Measurements from ENCODE around the gene NEK1.

NEK1 gene

GRCh38 chr4:169657470-169658107 is 45.2 kb upstream of the NEK1 start:
- Histone ChIP-seq H2AFZ (ENCODE audit: low read length) (no peak overlapping the region), H3K36me3 (replicated peaks in 1 of 2; ENCODE audit: control insufficient read depth in 2 of 2, insufficient read depth in 2 of 2, low read length in 2 of 2) (peaks cover 0 to 10% of the 10 kb centered on the region in 2 donors), H3K4me1 (ENCODE audit: control insufficient read depth in 2 of 2, insufficient read depth in 1 of 2, low read depth in 1 of 2, low read length in 2 of 2) (peaks cover 0 to 15% of the 10 kb centered on the region in 2 donors), H2BK15ac (ENCODE audit: low read length) (no peak overlapping the region), H2BK5ac (ENCODE audit: low read length) (no peak overlapping the region), H3K4me2 (ENCODE audit: insufficient read depth, low read length, poor library complexity, severe bottlenecking) (no peak overlapping the region), H3K9ac (ENCODE audit: low read depth, low read length, poor library complexity) (no peak overlapping the region), H3K27ac (replicated peaks; ENCODE audit: low read length) (no peak overlapping the region), H3K4me3 (ENCODE audit: low read length in 2 of 2) (no peak overlapping the region), H3K14ac (ENCODE audit: low read length) (no peak overlapping the region), H4K91ac (ENCODE audit: low read depth, low read length, poor library complexity) (no peak overlapping the region), H3K23ac (ENCODE audit: low read depth, low read length, poor library complexity) (no peak overlapping the region), H3K18ac (ENCODE audit: low read length) (no peak overlapping the region), H2BK12ac (ENCODE audit: low read length) (no peak overlapping the region), H2BK120ac (ENCODE audit: low read depth, low read length) (no peak overlapping the region), H3K79me1 (ENCODE audit: low read depth, low read length) (no peaks in the 10 kb centered on the region), H3K27me3 (ENCODE audit: control insufficient read depth in 3 of 3, insufficient read depth in 3 of 3, low read depth in 1 of 3, low read length in 3 of 3) (no peaks in the 10 kb centered on the region), H3K9me3 (replicated peaks in 1 of 2; ENCODE audit: control insufficient read depth in 2 of 2, insufficient read depth in 1 of 2, low read depth in 1 of 2, low read length in 2 of 2) (peaks cover 0 to 10% of the 10 kb centered on the region in 2 donors), H4K8ac (ENCODE audit: low read depth, low read length) (no peak overlapping the region), H2AK5ac (ENCODE audit: low read depth, low read length) (no peak overlapping the region), H3K4ac (ENCODE audit: low read length) (no peak overlapping the region)
- no peak for DNase-seq (ENCODE audit: low spot score)
- WGBS, 2 donors (ENCODE audit: extremely low coverage in 2 of 2, insufficient read length in 2 of 2, insufficient replicate concordance in 1 of 2) = no CpG with 5 or more reads among the region's 3 CpGs

DNA sequence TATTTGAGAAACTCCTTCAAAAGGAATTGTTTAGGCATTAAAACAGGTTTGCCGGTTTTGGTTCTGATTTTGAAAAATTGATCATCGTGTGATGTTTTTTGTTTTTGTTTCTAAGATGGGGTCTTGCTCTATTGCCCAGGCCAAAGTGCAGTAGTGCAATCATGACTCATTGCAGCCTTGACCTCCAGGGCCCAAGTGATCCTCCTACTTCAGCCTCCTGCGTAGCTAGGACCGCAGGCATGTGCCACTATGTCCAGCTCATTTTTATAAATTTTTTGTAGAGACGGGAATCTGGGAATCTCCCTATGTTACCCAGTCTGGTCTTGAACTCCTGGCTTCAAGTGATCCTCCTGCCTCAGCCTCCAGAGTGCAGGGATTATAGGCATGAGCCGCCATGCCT is 43.0 kb upstream of the NEK1 start:
- peak overlapping the region; percentile 71 for H3K14ac ChIP-seq (ENCODE audit: low read length)
- H3K79me1 ChIP-seq (ENCODE audit: low read depth, low read length) = no peaks in the 10 kb centered on the region
- H3K9me3 ChIP-seq (replicated peaks in 1 of 2; ENCODE audit: control insufficient read depth in 2 of 2, insufficient read depth in 1 of 2, low read depth in 1 of 2, low read length in 2 of 2) = peaks cover 0 to 12% of the 10 kb centered on the region in 2 donors
- H2BK15ac ChIP-seq (ENCODE audit: low read length) = no peak overlapping the region
- H4K91ac ChIP-seq (ENCODE audit: low read depth, low read length, poor library complexity) = no peak overlapping the region
- no peak overlapping the region for H3K23ac ChIP-seq (ENCODE audit: low read depth, low read length, poor library complexity)
- peaks cover 0 to 9% of the 10 kb centered on the region in 2 donors for H3K4me1 ChIP-seq (ENCODE audit: control insufficient read depth in 2 of 2, insufficient read depth in 1 of 2, low read depth in 1 of 2, low read length in 2 of 2)
- WGBS, 2 donors (ENCODE audit: extremely low coverage in 2 of 2, insufficient read length in 2 of 2, insufficient replicate concordance in 1 of 2) = no CpG with 5 or more reads among the region's 6 CpGs
- no peak overlapping the region for H2BK120ac ChIP-seq (ENCODE audit: low read depth, low read length)
- DNase-seq (ENCODE audit: low spot score) = no peak
- H2AK5ac ChIP-seq (ENCODE audit: low read depth, low read length) = no peak overlapping the region
- H3K4me3 ChIP-seq (ENCODE audit: low read length in 2 of 2) = no peak overlapping the region
- no peak overlapping the region for H3K9ac ChIP-seq (ENCODE audit: low read depth, low read length, poor library complexity)
- H2AFZ ChIP-seq (ENCODE audit: low read length) = no peak overlapping the region
- no peaks in the 10 kb centered on the region for H3K27me3 ChIP-seq (ENCODE audit: control insufficient read depth in 3 of 3, insufficient read depth in 3 of 3, low read depth in 1 of 3, low read length in 3 of 3)
- H3K18ac ChIP-seq (ENCODE audit: low read length) = no peak overlapping the region
- H2BK5ac ChIP-seq (ENCODE audit: low read length) = no peak overlapping the region
- H3K4me2 ChIP-seq (ENCODE audit: insufficient read depth, low read length, poor library complexity, severe bottlenecking) = no peak overlapping the region
- no peak overlapping the region for H2BK12ac ChIP-seq (ENCODE audit: low read length)
- H3K27ac ChIP-seq (replicated peaks; ENCODE audit: low read length) = no peak overlapping the region
- H3K4ac ChIP-seq (ENCODE audit: low read length) = no peak overlapping the region
- no peak overlapping the region for H4K8ac ChIP-seq (ENCODE audit: low read depth, low read length)
- peaks cover 0 to 18% of the 10 kb centered on the region in 2 donors for H3K36me3 ChIP-seq (replicated peaks in 1 of 2; ENCODE audit: control insufficient read depth in 2 of 2, insufficient read depth in 2 of 2, low read length in 2 of 2)

- Histone ChIP-seq H3K4ac (ENCODE audit: low read length) (no peak overlapping the region), H3K4me1 (ENCODE audit: control insufficient read depth in 2 of 2, insufficient read depth in 1 of 2, low read depth in 1 of 2, low read length in 2 of 2) (no peaks in the 10 kb centered on the region), H3K79me1 (ENCODE audit: low read depth, low read length) (no peaks in the 10 kb centered on the region), H4K8ac (ENCODE audit: low read depth, low read length) (no peak overlapping the region), H3K4me3 (ENCODE audit: low read length in 2 of 2) (no peak overlapping the region), H2AK5ac (ENCODE audit: low read depth, low read length) (no peak overlapping the region), H2AFZ (ENCODE audit: low read length) (no peak overlapping the region), H3K27me3 (ENCODE audit: control insufficient read depth in 3 of 3, insufficient read depth in 3 of 3, low read depth in 1 of 3, low read length in 3 of 3) (no peaks in the 10 kb centered on the region), H3K4me2 (ENCODE audit: insufficient read depth, low read length, poor library complexity, severe bottlenecking) (no peak overlapping the region), H2BK5ac (ENCODE audit: low read length) (no peak overlapping the region), H3K36me3 (replicated peaks in 1 of 2; ENCODE audit: control insufficient read depth in 2 of 2, insufficient read depth in 2 of 2, low read length in 2 of 2) (peaks cover 0 to 23% of the 10 kb centered on the region in 2 donors), H3K18ac (ENCODE audit: low read length) (no peak overlapping the region), H2BK12ac (ENCODE audit: low read length) (no peak overlapping the region), H3K9me3 (replicated peaks in 1 of 2; ENCODE audit: control insufficient read depth in 2 of 2, insufficient read depth in 1 of 2, low read depth in 1 of 2, low read length in 2 of 2) (peaks cover 0 to 12% of the 10 kb centered on the region in 2 donors), H2BK120ac (ENCODE audit: low read depth, low read length) (no peak overlapping the region), H2BK15ac (ENCODE audit: low read length) (no peak overlapping the region), H4K91ac (ENCODE audit: low read depth, low read length, poor library complexity) (no peak overlapping the region), H3K9ac (ENCODE audit: low read depth, low read length, poor library complexity) (no peak overlapping the region), H3K14ac (ENCODE audit: low read length) (no peak overlapping the region), H3K23ac (ENCODE audit: low read depth, low read length, poor library complexity) (no peak overlapping the region), H3K27ac (replicated peaks; ENCODE audit: low read length) (no peak overlapping the region)
- DNase-seq (ENCODE audit: low spot score) = no peak
Measured at GRCh38 chr4:169652535-169652934, 40.2 kb upstream of the NEK1 start.

- no peak overlapping the region for H2AFZ ChIP-seq (ENCODE audit: low read length)
- peaks cover 0 to 26% of the 10 kb centered on the region in 2 donors for H3K36me3 ChIP-seq (replicated peaks in 1 of 2; ENCODE audit: control insufficient read depth in 2 of 2, insufficient read depth in 2 of 2, low read length in 2 of 2)
- peaks cover 0 to 12% of the 10 kb centered on the region in 2 donors for H3K9me3 ChIP-seq (replicated peaks in 1 of 2; ENCODE audit: control insufficient read depth in 2 of 2, insufficient read depth in 1 of 2, low read depth in 1 of 2, low read length in 2 of 2)
- no peak overlapping the region for H3K14ac ChIP-seq (ENCODE audit: low read length)
- DNase-seq (ENCODE audit: low spot score) = no peak
- no peaks in the 10 kb centered on the region for H3K79me1 ChIP-seq (ENCODE audit: low read depth, low read length)
- H2AK5ac ChIP-seq (ENCODE audit: low read depth, low read length) = no peak overlapping the region
- H3K27me3 ChIP-seq (ENCODE audit: control insufficient read depth in 3 of 3, insufficient read depth in 3 of 3, low read depth in 1 of 3, low read length in 3 of 3) = no peaks in the 10 kb centered on the region
- H3K18ac ChIP-seq (ENCODE audit: low read length) = no peak overlapping the region
- H2BK15ac ChIP-seq (ENCODE audit: low read length) = no peak overlapping the region
- no peak overlapping the region for H3K27ac ChIP-seq (replicated peaks; ENCODE audit: low read length)
- no peak overlapping the region for H2BK5ac ChIP-seq (ENCODE audit: low read length)
- H2BK12ac ChIP-seq (ENCODE audit: low read length) = no peak overlapping the region
- H3K4me3 ChIP-seq (ENCODE audit: low read length in 2 of 2) = no peak overlapping the region
- no peak overlapping the region for H3K4me2 ChIP-seq (ENCODE audit: insufficient read depth, low read length, poor library complexity, severe bottlenecking)
- H4K91ac ChIP-seq (ENCODE audit: low read depth, low read length, poor library complexity) = no peak overlapping the region
- no peak overlapping the region for H3K23ac ChIP-seq (ENCODE audit: low read depth, low read length, poor library complexity)
- no peak overlapping the region for H3K4ac ChIP-seq (ENCODE audit: low read length)
- no peak overlapping the region for H3K9ac ChIP-seq (ENCODE audit: low read depth, low read length, poor library complexity)
- H4K8ac ChIP-seq (ENCODE audit: low read depth, low read length) = no peak overlapping the region
- no peaks in the 10 kb centered on the region for H3K4me1 ChIP-seq (ENCODE audit: control insufficient read depth in 2 of 2, insufficient read depth in 1 of 2, low read depth in 1 of 2, low read length in 2 of 2)
- H2BK120ac ChIP-seq (ENCODE audit: low read depth, low read length) = no peak overlapping the region
- WGBS, 2 donors (ENCODE audit: extremely low coverage in 2 of 2, insufficient read length in 2 of 2, insufficient replicate concordance in 1 of 2) = no CpG with 5 or more reads among the region's 3 CpGs
Measured at GRCh38 chr4:169650227-169650936, 38.0 kb upstream of the NEK1 start.

All from neuronal stem cell (in vitro differentiated cells).